HepG2 (cell line): ENCODE measurements around the gene GAS6. TPM values are rescaled to one million over a fixed set of nuclear protein-coding genes. Genes with fewer than 3 reads are reported as not detected.

Source experiments
- ATAC-seq: fragments of 200-7000 bp; cut with Tn5 transposase; 3 replicates; pipeline ENCODE4 v1.9.1; 2020; ENCODE audit warnings: mild to moderate bottlenecking, moderate library complexity
- BruUV-seq: library from RNA; stranded (reverse); fragments of 400-500 nt; replicated peaks from 2 replicates; lab custom pipeline; 2021; lab: Mats Ljungman, UMichigan
- CTCF ChIA-PET: fragments of 300-600 bp; formaldehyde crosslinking; extraction: SDS; loops from one replicate; lab custom pipeline; 2021; ENCODE audit warnings: low total read pairs, inconsistent platforms, low intra/inter-chr PET ratio; lab: Yijun Ruan, JAX
- POLR2A ChIA-PET: fragments of 350-600 bp; sonication (Branson Sonifier 250); formaldehyde crosslinking; loops from one replicate; lab custom pipeline; 2020; ENCODE audit warnings: antibody characterized with exemption, inconsistent platforms; lab: Yijun Ruan, JAX
- DNase-seq: peaks from one replicate; pipeline ENCODE4 v3.0.0-alpha.2; 2015; ENCODE audit warnings: low spot score
- FAIRE-seq: peaks from 3 replicates; lab custom pipeline; 2011; peaks lifted over from hg19 to GRCh38; lab: Jason Lieb, UNC
- H2AFZ ChIP-seq: one replicate; pipeline ENCODE4 v1.6.1; 2011; ENCODE audit warnings: low read length, inconsistent platforms
- H3K27ac ChIP-seq: fragments of 300-600 bp; 3 replicates; pipeline ENCODE4 v1.8.0; 2011; ENCODE audit warnings: mixed run types, mild to moderate bottlenecking, mixed read lengths, low read length, inconsistent platforms; ENCODE audit not compliant: insufficient read depth; ENCODE audit errors: extremely low read length
- H3K27me3 ChIP-seq, 2 experiments: fragments of 200-600 bp in 1 of 2; 2 replicates in 1 of 2; 3 replicates in 1 of 2; pipeline versions ENCODE4 v1.6.0 to v1.8.0; 2011; ENCODE audit warnings: low read length in 2 of 2, mild to moderate bottlenecking in 2 of 2, moderate library complexity in 2 of 2, inconsistent platforms in 1 of 2; ENCODE audit not compliant: insufficient read depth in 2 of 2, control insufficient read depth in 1 of 2
- H3K36me3 ChIP-seq, 2 experiments: fragments of 200-600 bp in 1 of 2; replicated peaks in 1 of 2; 2 replicates in 1 of 2; 3 replicates in 1 of 2; pipeline versions ENCODE4 v1.5.1 to v1.8.0; 2011; ENCODE audit warnings: low read length in 2 of 2, inconsistent platforms in 1 of 2; ENCODE audit not compliant: insufficient read depth in 2 of 2, control insufficient read depth in 1 of 2
- H3K4me1 ChIP-seq: 2 replicates; pipeline ENCODE4 v1.5.1; 2012; ENCODE audit warnings: low read length, inconsistent platforms; ENCODE audit not compliant: insufficient read depth
- H3K4me2 ChIP-seq: 2 replicates; pipeline ENCODE4 v1.6.0; 2011; ENCODE audit warnings: low read depth, low read length, inconsistent platforms
- H3K4me3 ChIP-seq, 3 experiments: fragments of 200-600 bp in 1 of 3; sonication (generic), shearing (Covaris generic) in 1 of 3; replicated peaks in 1 of 3; 2 replicates each; pipeline ENCODE4 v1.5.1; 2011 to 2016; ENCODE audit warnings: low read length in 3 of 3, inconsistent platforms in 2 of 3, low read depth in 2 of 3, mild to moderate bottlenecking in 2 of 3, control low read depth in 1 of 3, mixed read lengths in 1 of 3; ENCODE audit not compliant: insufficient read depth in 1 of 3
- H3K79me2 ChIP-seq: one replicate; pipeline ENCODE4 v1.6.1; 2011; ENCODE audit warnings: low read length, inconsistent platforms; ENCODE audit not compliant: insufficient read depth
- H3K9ac ChIP-seq: 2 replicates; pipeline ENCODE4 v1.6.0; 2011; ENCODE audit warnings: mild to moderate bottlenecking, low read depth, low read length, inconsistent platforms; ENCODE audit not compliant: insufficient read depth
- H3K9me3 ChIP-seq: 2 replicates; pipeline ENCODE4 v1.5.1; 2012; ENCODE audit warnings: mild to moderate bottlenecking, low read length
- H4K20me1 ChIP-seq: 2 replicates; pipeline ENCODE4 v1.6.0; 2011; ENCODE audit warnings: inconsistent platforms, mild to moderate bottlenecking, low read length, moderate library complexity; ENCODE audit not compliant: insufficient read depth
- HIC2 ChIP-seq: sonication (generic); formaldehyde crosslinking; IDR thresholded peaks from 2 replicates; pipeline ENCODE4 v1.9.0; 2022; ENCODE audit warnings: low read depth, missing genetic modification reagents
- HNF4A ChIP-seq: sonication (generic); formaldehyde crosslinking; IDR thresholded peaks from 2 replicates; pipeline ENCODE4 v1.4.0; 2020; ENCODE audit warnings: missing genetic modification reagents
- HNF4G ChIP-seq, 2 experiments: sonication (generic) in 1 of 2; formaldehyde crosslinking in 1 of 2; IDR thresholded peaks; 2 replicates each; pipeline versions ENCODE4 v1.4.0 to v1.6.1; 2011 to 2020; ENCODE audit warnings: borderline replicate concordance in 2 of 2, low read depth in 2 of 2, mild to moderate bottlenecking in 2 of 2, low read length in 1 of 2, missing genetic modification reagents in 1 of 2, moderate library complexity in 1 of 2
- HNRNPL ChIP-seq: fragments of 200-400 bp; formaldehyde crosslinking; IDR thresholded peaks from 2 replicates; pipeline ENCODE4 v1.6.1; 2017; ENCODE audit warnings: mild to moderate bottlenecking, low read depth, low read length
- MYC ChIP-seq: sonication (generic); formaldehyde crosslinking; IDR thresholded peaks from 2 replicates; pipeline ENCODE4 v1.9.0; 2021; ENCODE audit warnings: missing genetic modification reagents, borderline replicate concordance
- NCOA5 ChIP-seq: sonication (generic); formaldehyde crosslinking; IDR thresholded peaks from 2 replicates; pipeline ENCODE4 v1.4.0; 2020; ENCODE audit warnings: missing genetic modification reagents
- NR2F6 ChIP-seq, 2 experiments: IDR thresholded peaks; 2 replicates each; pipeline ENCODE4 v1.6.1; 2016; ENCODE audit warnings: antibody characterized with exemption in 1 of 2, mild to moderate bottlenecking in 1 of 2
- TEAD3 ChIP-seq: optimal IDR thresholded peaks from 2 replicates; pipeline ENCODE3; 2016; ENCODE audit warnings: borderline replicate concordance
- WGBS: methylation state at CpG from one replicate; pipeline ENCODE4 v1.1.6; 2017; ENCODE audit warnings: low lambda C conversion rate; 5-methylcytosine and 5-hydroxymethylcytosine counted together
- in situ Hi-C: cut with HindIII; loops from 2 replicates; pipeline ENCODE4 v1.10.0; 2017; ENCODE audit warnings: low pct_unique_long_range_greater_than_20kb; ENCODE audit not compliant: extremely low pct_ligation_motif_present
- intact Hi-C: fragments of 100-400 bp; cut with micrococcal nuclease; formaldehyde crosslinking; loops from one replicate; pipeline ENCODE4 v1.10.0; 2022; ENCODE audit not compliant: unreplicated experiment
- polyA plus RNA-seq, 8 experiments: library from polyadenylated mRNA; depleted of rRNA in 3 of 8; stranded (reverse) in 7 of 8; unstranded in 1 of 8; fragments of >200 nt; fragmentation: Illumina TruSeq in 4 of 8; extraction: Trizol in 4 of 8; gene quantifications; 2 replicates each; pipeline versions ENCODE4 v1.2.1 to v1.2.3, GENCODE V29; 2011 to 2016; ENCODE audit warnings: low read depth in 4 of 8, missing spikeins in 1 of 8, mixed read lengths in 1 of 8; ENCODE audit not compliant: insufficient read depth in 1 of 8
- total RNA-seq, 5 experiments: library from RNA; depleted of rRNA; stranded (reverse); fragments of >200 nt; fragmentation: Illumina TruSeq; extraction: Trizol; gene quantifications; 2 replicates each; pipeline ENCODE4 v1.2.3, GENCODE V29; 2016; ENCODE audit warnings: low read depth in 1 of 5
- TF ChIP-seq, protein P1 (sequence below): sonication (generic); formaldehyde crosslinking; IDR thresholded peaks from 2 replicates; pipeline ENCODE4 v1.8.1; 2023; ENCODE audit warnings: mild to moderate bottlenecking, missing genetic modification reagents

Gene GAS6
- total and polyA plus RNA-seq, 2 of the 13 experiments (the other 11 are each of a cell fraction or from before 2014, with no cell fraction given) = 0.09 to 0.24 TPM

DNA sequence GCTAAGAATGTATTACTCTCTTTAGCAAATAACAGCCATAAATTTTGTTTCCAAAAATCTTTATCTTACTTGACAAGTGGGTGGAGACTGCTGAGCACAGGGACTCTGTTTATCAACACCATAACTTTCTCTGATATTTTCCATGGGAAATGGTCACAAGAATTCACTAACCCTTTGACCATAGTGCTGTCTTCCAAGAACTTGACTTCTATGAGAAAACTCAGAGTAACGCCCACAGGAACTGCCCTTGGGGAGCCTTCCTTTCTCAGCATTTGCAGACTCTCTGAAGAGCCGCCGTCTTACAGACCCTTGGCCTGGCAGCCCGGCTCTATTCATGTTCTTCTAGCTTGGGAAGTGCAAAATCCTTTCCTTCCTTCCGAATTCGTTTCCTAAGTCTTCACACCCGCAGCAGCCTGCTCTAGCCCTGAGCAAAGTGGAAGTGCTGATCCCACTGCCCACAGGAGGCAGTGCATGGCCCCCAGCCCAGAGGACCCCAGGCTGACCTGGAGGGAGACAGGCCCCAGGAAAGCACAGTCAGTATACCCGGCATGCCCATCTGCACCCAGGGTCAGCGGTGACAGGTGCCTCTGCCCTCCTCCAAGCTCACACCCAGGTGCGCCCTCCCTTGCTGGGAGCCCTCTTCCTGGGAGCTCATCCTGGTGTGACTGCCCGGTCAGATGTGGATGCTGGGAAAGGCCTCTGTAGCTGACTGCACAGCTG, 10.2 kb downstream of the GAS6 start (continued):
- no peak for TF ChIP-seq HIC2 (CRISPR knock-in tag)
- TF ChIP-seq, protein P1, sequence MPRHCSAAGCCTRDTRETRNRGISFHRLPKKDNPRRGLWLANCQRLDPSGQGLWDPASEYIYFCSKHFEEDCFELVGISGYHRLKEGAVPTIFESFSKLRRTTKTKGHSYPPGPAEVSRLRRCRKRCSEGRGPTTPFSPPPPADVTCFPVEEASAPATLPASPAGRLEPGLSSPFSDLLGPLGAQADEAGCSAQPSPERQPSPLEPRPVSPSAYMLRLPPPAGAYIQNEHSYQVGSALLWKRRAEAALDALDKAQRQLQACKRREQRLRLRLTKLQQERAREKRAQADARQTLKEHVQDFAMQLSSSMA (CRISPR knock-in tag) = no peak
- TF ChIP-seq, all 625 proteins: peak for 0

DNA sequence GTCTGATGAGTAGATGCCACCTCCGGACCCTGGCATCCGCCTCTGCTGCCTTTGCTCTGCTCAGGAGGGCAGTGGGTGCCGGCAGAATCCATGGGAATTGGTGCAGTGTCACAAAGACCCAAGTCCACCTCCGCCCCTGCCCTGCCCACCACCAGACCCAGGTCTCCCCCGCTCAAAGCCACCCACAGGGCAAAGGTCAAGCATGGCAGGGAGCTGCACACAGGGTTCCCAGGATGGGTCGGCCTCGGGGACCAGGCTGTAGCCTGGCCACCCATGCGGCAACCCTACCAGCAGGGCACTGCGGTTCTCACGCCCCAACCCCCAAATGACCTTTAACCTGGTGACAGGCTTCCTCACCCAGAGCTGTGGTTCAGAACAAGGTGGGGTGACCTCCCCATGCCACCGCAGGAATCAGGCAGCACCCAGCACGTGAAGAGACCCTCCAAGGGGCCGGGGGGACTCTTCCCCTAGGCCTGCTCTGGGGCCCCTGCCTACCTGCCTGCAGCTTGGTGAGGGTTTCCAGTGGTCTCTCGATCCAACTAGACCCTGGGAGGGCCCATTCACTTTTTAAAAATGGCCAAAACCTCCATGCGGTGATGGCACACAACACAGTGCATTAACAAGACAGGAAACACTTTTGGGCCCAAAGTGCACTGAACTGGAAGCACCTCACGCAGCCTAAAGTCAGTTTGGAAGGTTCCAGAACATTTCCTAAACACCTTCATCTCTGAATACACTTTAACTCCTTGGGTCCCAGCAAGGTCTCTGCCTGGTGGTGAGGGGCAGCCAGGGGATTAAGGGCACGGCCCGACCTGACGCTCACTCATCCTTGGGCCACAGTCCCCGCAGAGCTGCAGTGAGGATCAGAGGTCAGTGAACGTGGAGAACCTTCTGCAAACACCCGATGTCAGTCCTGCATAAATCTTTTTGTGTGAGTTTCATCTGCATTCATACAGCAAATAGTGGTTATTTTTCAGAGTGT, 11.0 kb downstream of the GAS6 start:
- no peak for DNase-seq
- Histone ChIP-seq H3K4me1 (peaks cover 43% of the 10 kb centered on the region), H3K36me3 (no peaks in the 10 kb centered on the region), H3K27ac (no peak overlapping the region), H3K9ac (no peak overlapping the region), H2AFZ (no peak overlapping the region), H3K27me3 (peaks cover 0 to 4% of the 10 kb centered on the region in 2 experiments; a peak in 1 of 5 replicates), H3K79me2 (no peaks in the 10 kb centered on the region), H4K20me1 (no peaks in the 10 kb centered on the region), H3K9me3 (no peaks in the 10 kb centered on the region), H3K4me2 (peak overlapping the region; percentile 43; the same call in 1 of the 2 replicates), H3K4me3 (peak overlapping the region in 1 of 3 experiments; percentile 34; a peak in 1 of 6 replicates)
- intact Hi-C loops = no loop called here
- no TSS peak for BruUV-seq
- 15% methylated on average over 8 of the region's 22 CpGs for WGBS
- no peak for TF ChIP-seq NCOA5 (CRISPR knock-in tag)
- peak; percentile 31; the same call in 1 of the 2 replicates for TF ChIP-seq HNF4G (IDR thresholded peaks at IDR 0.05; ENCODE audit: borderline replicate concordance, low read depth, low read length)
- TF ChIP-seq HNF4G (CRISPR knock-in tag; IDR thresholded peaks at IDR 0.05; ENCODE audit: borderline replicate concordance, low read depth) = no peak
- peak; percentile 29; the same call in 1 of the 2 replicates for TF ChIP-seq HNF4A
- TF ChIP-seq NR2F6 (IDR thresholded peaks at IDR 0.05) = peak; percentile 41; the same call in 1 of the 2 replicates
- no peak for TF ChIP-seq NR2F6 (CRISPR knock-in tag; IDR thresholded peaks at IDR 0.05)
- no peak for TF ChIP-seq TEAD3 (CRISPR knock-in tag)
- TF ChIP-seq MYC (CRISPR knock-in tag) = 0 out of 2 replicates have a peak, but pooled peaks have one; percentile 18
- peak; percentile 86 for TF ChIP-seq HNRNPL
- in situ Hi-C loops = no loop called here
- POLR2A ChIA-PET = no interaction called here
- CTCF ChIA-PET = no interaction called here
- FAIRE-seq = no peak
- ATAC-seq = peak; percentile 49
